Glomerular visceral epithelial cell (primary cell): ENCODE measurements around the gene COQ4.

ENCODE experiments used
- DNase-seq: peaks from one replicate; pipeline ENCODE4 v3.0.0-alpha.2; 2016; ENCODE audit errors: extremely low spot score

Gene COQ4

DNA sequence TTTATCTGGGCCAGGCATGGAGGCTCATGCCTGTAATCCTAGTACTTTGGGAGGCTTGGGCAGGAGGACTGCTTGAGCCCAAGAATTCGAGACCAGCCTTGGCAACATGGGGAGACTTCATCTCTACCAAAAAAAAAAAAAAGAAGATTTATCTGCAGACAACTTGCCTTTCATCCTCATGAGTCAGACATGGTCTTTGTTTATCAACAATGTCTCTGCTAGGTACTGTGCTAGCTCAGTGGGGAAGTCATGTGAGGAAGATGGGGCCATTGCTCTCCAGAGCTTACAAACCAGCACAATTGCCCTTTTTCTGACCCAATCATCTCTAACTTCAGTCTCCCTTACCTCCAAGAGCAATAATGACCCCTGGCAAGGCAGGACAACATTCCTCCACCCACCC lies 50.1 kb downstream of the COQ4 start:
- no peak for DNase-seq

DNA sequence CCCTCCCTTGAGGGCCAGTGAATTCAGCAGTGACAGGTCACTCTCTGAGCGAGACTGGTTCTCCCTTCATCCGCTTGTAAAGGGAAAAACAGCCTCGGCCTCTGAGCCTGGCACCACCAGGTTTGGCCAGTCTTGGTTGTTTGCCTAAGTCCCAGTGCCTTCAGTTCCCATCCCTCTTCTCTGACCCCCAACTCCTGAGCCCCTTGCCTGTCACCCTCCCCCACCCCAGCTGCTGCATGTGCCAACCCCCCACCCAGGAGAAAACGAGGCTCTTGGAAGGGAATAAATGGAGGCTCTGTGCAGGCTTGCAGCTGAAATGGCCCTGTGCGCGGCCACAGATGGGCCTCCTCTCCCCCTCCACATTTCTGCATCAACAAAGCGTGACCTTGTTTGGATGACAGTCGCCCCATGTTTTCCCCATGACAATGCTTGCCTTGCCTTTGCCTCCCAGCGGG lies 51.6 kb downstream of the COQ4 start:
- DNase-seq, result no peak

DNA sequence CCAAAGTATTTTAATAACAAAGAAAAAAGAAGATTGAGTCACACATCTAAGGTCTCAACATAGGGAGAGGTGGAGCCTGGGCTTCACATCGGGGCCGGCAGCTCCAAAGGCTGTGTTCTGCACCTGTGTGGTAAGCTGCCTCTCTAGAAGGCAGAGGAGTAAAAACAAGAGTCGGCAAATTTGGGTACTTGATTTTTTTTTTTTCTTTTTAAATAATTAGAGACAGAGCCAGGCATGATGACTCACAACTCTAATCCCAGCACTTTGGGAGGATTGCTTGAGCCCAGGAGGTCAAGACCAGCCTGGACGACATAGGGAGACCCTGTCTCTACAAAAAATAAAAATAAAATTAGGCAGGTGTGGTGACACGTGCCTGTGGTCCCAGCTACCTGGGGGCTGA lies 53.2 kb downstream of the COQ4 start:
- DNase-seq, result no peak

DNA sequence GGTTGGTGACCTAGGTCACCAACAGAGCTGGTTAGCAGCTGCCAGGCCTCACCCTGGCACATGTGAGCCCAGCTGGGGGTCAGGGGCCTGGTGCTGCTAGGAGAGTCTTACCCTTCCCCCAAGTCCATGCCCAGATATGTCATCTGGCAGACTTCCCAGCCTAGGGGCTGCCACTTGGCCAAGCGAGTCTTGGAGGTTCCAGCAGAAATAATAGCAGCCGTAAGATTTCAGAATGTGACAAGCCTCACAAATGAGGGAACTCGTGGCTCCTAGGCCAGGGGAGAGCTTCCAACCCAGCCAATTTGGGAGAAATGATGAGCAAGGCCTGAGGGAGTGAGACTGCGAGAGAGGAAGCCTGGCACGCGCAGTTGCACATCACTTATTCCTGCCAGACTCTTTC lies 59.6 kb downstream of the COQ4 start:
- DNase-seq, result no peak

DNA sequence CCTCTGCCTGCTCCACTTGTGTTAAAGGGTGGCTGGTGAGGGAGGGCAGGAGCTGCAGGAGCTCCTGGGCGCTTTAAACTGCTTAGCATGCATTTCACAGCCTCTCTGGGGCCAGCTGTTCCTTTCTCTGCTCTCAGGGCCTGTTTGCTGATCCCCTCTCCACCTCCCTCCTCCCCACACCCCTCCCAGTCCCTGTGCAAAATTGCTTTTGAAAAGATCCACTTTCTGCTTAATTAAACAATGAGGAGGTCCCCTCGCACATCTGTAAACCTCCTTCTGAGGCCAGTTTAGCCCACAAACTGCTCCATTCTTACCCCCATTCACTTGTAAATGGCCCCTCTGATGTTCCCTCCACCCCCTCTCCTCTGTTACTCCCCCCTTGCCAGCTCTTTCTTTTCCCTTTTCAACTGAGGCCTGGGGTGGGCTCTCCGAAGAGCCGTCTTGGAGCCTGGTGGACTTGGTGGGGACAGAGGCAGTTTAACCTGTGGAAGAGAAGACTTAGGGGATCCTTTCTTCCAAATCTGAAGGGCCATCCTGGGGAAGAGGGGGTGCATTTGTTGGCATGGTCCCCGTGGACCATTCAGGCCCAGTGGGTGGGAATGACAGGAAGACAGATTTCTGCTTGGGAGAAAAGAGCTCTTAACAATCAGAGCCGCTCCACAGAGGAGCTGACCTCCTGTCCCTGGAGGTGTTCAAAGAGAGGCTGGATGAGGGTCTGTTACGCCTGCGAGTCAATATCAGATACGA lies 60.5 kb downstream of the COQ4 start:
- no peak for DNase-seq
